Epidermal melanocyte (primary cell): Measurements from ENCODE around the gene CHST7.

ENCODE experiments used
- DNase-seq: peaks from one replicate; pipeline ENCODE4 v3.0.0; 2011; ENCODE audit warnings: low spot score; ENCODE audit not compliant: insufficient read length

CHST7 gene

GRCh38 chrX:46647251-46647650 lies 73.7 kb downstream of the CHST7 start:
- DNase-seq = no peak
